Stimulated activated CD8-positive, alpha-beta memory T cell treated with anti-CD3 and anti-CD28 coated beads, Interleukin-15, amount 100 ng/mL, for 4 hours (primary cell): ENCODE data around the gene RAMP2.
"Not testable (repeated sequence)": the region's sequence is repeated elsewhere in the genome, so short reads cannot be mapped to it uniquely, and the experiment has no call there.

Source experiments
- DNase-seq, 2 donors: peaks; one replicate each; pipeline ENCODE4 v3.0.0-alpha.2; 2020; ENCODE audit warnings: low read depth in 2 of 2

RAMP2 gene, protein sequence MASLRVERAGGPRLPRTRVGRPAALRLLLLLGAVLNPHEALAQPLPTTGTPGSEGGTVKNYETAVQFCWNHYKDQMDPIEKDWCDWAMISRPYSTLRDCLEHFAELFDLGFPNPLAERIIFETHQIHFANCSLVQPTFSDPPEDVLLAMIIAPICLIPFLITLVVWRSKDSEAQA

GRCh38 chr17:42760652-42761581, at the start of gene RAMP2:
RAMP2 (plus strand) TSS chr17:42761227; CDS start chr17:42761262, 35 bp downstream.
- no peak for DNase-seq

GRCh38 chr17:42720996-42721583, 39.9 kb upstream of the RAMP2 start:
- no peak for DNase-seq

- DNase-seq: no peak
Measured at GRCh38 chr17:42723636-42724035, 37.4 kb upstream of the RAMP2 start.

GRCh38 chr17:42725143-42725542, 35.9 kb upstream of the RAMP2 start:
- DNase-seq: no peak

DNA sequence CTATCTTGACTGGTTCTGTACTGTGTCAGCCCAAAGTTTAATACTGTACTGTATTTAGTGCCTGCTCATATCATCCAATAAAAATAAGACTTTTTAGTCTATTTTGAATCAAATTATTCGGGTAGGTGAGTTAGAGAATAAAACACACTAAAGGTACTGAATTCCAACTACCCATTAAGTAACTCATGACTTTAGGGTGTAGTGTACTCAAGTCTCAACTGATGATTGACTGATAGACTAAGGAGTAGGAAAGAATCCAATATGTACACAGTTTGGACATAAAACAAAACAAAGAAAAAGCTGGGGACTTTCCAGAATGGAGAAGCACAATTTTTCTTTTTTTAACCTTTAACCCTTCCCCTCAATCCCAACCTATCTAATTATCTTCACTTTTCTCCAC, 20.3 kb upstream of the RAMP2 start:
- no peak for DNase-seq

DNA sequence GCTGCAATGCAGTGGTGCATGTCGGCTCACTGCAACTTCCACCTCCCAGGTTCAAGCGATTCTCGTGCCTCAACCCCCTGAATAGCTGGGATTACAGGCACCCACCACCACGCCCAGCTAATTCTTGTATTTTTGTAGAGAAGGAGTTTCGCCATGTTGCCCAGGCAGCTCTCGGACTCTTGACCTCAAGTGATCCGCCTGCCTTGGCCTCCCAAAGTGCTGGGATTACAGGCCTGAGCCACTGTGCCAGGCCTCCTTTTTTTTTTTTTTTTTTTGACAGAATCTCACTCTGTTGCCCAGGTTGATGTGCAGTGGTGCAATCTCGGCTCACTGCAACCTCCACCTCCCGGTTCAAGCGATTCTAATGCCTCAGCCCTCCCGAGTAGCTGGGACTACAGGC, 18.1 kb upstream of the RAMP2 start:
- not testable (repeated sequence) for DNase-seq

GRCh38 chr17:42743595-42744282, 17.3 kb upstream of the RAMP2 start:
- no peak for DNase-seq

GRCh38 chr17:42744283-42744805, 16.7 kb upstream of the RAMP2 start:
- peak; percentile 43 to 56 for DNase-seq

DNA sequence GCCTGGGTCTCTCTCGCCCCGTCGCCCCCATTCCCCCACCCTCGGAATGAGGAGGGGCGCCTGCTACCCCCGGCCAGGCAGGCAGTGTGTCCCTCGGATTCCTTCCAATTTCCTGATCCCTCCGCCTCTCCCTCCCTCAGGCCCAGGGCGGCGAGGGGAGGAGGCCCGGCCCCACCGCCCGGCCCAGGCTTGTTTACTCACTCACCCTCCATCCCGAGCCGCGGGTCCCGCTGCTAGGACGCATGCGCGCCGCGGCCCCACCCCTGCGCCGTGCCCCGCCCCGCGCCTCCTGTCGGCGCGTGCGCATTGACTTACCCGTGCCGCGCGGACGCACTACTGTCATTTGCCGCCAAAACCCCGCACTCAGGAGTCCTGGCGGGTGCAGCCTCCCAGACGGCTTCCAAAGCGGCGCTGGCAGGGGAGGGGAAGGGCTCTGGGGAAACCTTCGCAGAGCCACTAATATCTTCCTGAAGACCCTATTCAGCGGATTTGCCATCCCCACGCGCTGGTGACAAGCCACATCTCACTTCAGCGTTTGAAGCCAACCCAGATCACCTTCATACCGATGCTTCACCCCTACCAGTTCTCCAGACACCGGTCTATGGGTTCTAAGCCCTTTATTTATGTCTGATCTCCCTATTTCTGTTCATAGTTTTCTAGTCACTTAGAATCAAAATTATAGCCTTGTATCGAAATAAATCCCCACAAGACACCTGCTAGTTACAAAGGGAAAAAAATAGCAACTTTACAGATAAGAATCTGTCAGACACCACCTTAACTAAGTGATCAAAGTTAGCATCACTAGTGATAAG, 16.0 kb upstream of the RAMP2 start, which contains the start of gene EZH1:
EZH1 (minus strand) TSS at position 235 of the 812 bp plus-strand sequence. CDS start 16,099 bp downstream, outside the sequence.
- DNase-seq: peak; percentile 78 to 90

DNA sequence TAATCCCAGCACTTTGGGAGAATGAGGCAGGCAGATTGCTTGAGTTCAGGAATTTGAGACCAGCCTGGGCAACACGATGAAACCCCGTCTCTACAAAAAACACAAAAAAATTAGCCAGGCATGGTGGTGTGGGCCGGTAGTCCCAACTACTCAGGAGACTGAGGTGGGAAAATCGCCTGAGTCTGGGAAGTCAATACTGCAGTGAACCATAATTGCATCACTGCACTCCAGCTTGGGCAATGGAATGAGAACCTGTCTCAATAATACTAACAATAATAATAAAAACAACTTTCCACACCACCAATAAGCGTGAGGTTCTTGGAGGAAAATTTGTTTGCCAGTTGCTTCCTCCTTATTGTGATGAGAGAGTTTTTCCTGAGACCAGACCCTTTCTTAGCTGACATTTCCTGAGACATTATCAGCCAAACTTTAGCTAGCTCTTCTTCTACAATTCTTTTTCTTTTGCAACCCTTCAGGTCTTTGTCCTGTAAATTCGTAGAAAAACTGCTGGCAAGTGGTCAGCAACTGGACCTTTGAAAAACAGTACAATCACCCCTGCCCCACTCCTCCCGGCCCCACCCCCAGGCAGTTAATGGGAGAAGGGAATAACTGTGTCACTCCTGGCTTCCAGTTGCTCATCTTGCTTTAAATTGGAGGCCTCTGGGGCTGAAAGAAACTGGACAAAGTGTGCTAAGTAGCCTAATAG, 12.7 kb upstream of the RAMP2 start:
- no peak for DNase-seq

DNA sequence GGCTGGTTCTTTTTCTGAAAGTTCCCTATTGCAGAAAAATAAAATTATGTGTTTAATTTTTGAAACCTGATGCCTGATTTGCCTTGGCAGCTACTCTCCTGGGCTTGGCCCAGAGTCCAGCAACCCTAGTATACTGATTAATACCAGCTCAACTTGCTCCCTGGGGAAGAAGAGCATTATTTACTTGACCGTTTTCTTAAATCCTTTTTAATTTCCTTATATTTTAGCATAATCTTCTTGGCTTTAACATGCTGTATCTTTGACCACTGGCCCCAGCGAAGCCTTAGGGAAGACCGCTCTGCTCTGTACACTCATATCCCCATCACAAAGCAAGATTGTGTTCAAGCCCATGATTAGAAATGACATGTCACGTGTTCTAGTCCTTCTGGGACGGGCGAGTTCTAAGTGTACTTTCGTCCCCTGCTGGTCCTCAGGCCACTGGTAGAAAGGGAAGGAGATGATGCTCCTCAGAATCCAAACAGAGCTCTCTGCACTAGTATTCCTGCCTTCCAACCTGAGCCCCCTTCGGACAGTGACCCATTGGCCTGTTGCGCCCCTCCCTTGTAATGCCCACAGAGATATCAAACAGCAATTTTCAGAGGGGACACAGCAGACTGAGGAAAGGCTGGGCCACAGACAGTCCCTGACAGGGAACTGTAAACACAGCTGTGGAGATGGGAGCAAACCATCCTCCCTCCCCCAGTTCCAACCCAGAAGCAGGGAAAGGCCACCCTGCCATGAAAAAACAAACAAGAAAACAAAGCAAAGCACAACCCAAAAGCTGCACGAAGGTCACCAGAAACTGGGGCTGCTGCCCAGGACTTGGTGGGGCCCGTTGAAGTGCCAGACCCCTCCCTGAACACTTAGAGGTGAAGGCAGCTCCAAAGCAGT, 11.9 kb upstream of the RAMP2 start:
- DNase-seq: no peak

DNA sequence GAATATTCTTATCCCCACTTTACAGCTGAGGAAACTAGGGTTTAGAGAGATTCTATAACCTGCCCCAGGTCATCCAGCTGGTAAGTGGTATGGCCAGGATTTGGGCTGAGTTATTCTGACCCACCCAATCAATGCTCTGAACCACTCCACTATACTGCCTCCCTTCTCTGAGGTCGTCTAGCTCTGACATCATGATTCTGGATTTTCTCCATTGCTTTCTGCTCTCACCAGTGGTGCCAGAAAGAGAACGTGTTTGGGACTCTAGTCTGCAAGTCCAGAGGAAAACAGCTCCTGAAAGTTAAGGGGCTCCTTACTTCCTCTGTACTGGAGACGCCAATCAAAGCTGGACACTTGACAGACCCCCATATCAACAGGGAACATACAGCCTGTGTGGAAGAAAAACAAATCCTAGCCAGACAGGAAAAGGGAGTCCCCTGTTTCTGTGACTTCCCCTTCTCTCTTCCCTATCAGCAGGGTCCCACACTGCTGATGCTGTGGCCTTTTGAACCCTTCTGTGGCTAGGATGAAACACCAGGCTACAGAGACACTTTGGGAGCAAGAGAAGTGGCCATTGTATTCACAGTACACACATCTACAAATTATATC, 10.2 kb upstream of the RAMP2 start:
- no peak for DNase-seq

GRCh38 chr17:42751628-42752027, 9.4 kb upstream of the RAMP2 start:
- DNase-seq: no peak

GRCh38 chr17:42754782-42755181, 6.2 kb upstream of the RAMP2 start:
- no peak for DNase-seq

DNA sequence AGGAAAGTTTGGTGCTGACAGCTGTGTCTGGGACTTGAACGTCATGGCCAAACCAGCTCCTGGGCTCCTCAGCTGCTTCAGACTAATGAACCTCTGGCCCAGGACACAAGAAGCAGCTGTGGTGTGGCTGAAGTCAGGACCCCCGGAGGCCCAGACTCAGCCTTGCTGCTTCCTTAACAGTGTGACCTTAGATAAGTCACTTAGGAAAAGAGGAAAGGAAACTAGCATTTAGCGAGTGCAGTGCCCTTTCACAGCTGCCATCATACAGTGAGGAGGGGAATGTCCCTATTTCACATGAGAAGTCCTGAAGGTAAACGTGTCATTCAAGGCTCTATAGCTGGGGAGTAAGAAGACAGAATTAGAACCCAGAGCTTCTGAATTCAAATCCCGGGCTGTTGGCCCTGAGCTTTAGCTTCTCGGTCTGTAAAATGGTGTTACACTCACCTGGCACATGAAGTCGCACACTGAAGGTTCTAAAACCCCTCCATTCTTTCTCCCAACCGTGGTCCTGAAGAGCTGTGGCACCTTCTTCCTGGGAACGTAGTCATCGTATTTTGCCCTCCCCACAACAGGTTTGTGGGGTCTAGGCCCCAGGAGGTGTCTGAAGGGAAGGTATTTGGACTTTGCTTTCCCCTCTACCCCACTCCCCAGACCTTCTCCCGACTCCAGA, 910 bp upstream of the RAMP2 start:
- DNase-seq: no peak

DNA sequence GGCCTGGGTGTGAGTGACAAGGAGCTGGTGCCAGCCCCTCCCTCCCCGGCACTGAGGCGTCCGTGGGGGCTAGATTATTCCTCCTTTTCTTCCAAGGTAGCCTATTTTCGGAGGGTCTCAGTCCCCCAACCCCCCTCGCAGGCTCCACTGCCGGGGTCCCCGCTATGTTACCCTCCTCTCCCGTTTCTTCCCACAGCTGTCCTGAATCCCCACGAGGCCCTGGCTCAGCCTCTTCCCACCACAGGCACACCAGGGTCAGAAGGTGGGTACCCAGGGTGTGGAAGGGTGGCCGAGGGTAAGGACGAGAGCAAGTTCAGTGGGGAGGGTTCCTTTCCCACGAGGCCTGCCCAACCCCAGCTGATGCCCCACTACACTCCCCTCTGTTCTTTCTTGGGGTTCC, 611 bp downstream of the RAMP2 start:
- DNase-seq: no peak

DNA sequence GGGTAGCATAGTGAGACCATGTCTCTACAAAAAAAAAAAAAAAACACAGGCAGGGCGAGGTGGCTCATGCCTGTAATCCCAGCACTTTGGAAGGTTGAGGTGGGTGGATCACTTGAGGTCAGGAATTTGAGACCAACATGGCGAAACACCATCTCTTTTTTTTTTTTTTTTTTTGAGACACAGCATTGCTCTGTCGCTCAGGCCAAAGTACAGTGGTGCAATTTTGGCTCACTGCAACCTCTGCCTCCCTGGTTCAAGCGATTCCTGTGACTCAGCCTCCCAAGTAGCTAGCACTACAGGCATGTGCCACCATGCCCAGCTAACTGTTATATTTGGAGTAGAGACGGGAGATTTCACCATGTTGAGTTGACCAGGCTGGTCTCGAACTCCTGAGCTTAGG, 5.1 kb downstream of the RAMP2 start:
- DNase-seq: no peak

DNA sequence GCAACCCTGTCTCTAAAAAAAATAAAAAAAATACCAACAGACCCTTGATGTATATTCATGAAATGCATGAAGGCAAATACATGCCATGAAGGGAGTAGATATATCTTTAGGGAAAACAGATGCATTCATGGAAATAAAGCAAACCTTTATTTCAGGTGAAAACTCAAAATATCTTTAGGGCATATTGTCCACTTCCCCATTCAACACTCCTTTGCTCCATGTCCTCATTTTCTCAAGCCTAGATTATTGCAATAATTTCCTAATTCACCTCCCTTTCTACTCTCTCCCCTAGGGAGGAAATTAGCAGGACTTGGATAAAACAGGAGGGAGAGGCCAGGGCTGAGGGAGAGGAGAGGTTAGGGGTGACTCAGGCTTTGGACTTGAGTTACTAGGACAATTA, 6.5 kb downstream of the RAMP2 start:
- no peak for DNase-seq
